GM12878 (cell line): ENCODE results near the gene SCAMP5. TPM values are rescaled to one million over a fixed set of nuclear protein-coding genes. Genes with fewer than 3 reads are reported as not detected.

Experiments
- BACH1 ChIP-seq: fragments of 450-650 bp; IDR thresholded peaks from 2 replicates; pipeline ENCODE4 v1.6.1; 2017; ENCODE audit warnings: mild to moderate bottlenecking, borderline replicate concordance
- CHD2 ChIP-seq: IDR thresholded peaks from 2 replicates; pipeline ENCODE4 v1.6.1; 2011; ENCODE audit warnings: low read depth, low read length, improper control_type of control experiment, borderline replicate concordance
- CREB1 ChIP-seq: IDR thresholded peaks from 2 replicates; pipeline ENCODE4 v1.6.1; 2012; ENCODE audit warnings: low read depth, mild to moderate bottlenecking, inconsistent platforms
- EED ChIP-seq: sonication (generic); IDR thresholded peaks from 2 replicates; pipeline ENCODE4 v1.6.1; 2016; ENCODE audit warnings: antibody characterized with exemption, low read depth
- ESRRA ChIP-seq: IDR thresholded peaks from 2 replicates; pipeline ENCODE4 v1.6.1; 2012; ENCODE audit warnings: mild to moderate bottlenecking, low read length, improper control_type of control experiment
- KLF5 ChIP-seq: fragments of 450-650 bp; IDR thresholded peaks from 2 replicates; pipeline ENCODE4 v1.6.1; 2014; ENCODE audit warnings: mild to moderate bottlenecking; ENCODE audit not compliant: partially characterized antibody
- MTA2 ChIP-seq: fragments of 450-650 bp; IDR thresholded peaks from 2 replicates; pipeline ENCODE4 v1.6.1; 2016; ENCODE audit warnings: low read depth, mild to moderate bottlenecking, moderate library complexity
- NFYB ChIP-seq: IDR thresholded peaks from 2 replicates; pipeline ENCODE4 v1.6.1; 2011; ENCODE audit warnings: low read depth, mild to moderate bottlenecking, low read length, improper control_type of control experiment, moderate library complexity; ENCODE audit not compliant: insufficient read depth
- PAX5 ChIP-seq: IDR thresholded peaks from 2 replicates; pipeline ENCODE4 v1.6.1; 2011; ENCODE audit warnings: low read depth, low read length, borderline replicate concordance
- ZSCAN29 ChIP-seq: fragments of 450-650 bp; IDR thresholded peaks from 2 replicates; pipeline ENCODE4 v1.6.1; 2017; ENCODE audit warnings: mild to moderate bottlenecking, moderate library complexity
- polyA plus RNA-seq, 11 experiments: library from polyadenylated mRNA; depleted of rRNA in 4 of 11; unstranded in 6 of 11; stranded (reverse) in 5 of 11; fragments of >200 nt; fragmentation: Nextera tagmentation in 4 of 11; fragmentation: Illumina TruSeq in 1 of 11; extraction: Ambion mirVana in 4 of 11; extraction: Trizol in 1 of 11; gene quantifications; 1 replicate in 1 of 11; 2 replicates in 10 of 11; pipeline versions ENCODE4 v1.2.1 to v1.2.3, GENCODE V29; 2011 to 2016; ENCODE audit warnings: inconsistent platforms in 2 of 11, missing spikeins in 2 of 11, low read depth in 1 of 11
- total RNA-seq, 4 experiments: library from RNA; depleted of rRNA in 3 of 4; stranded (reverse); fragments of >200 nt in 3 of 4; fragmentation: Illumina TruSeq in 1 of 4; extraction: Trizol in 1 of 4; gene quantifications; 2 replicates each; pipeline versions ENCODE4 v1.2.1 to v1.2.3, GENCODE V29; 2013 to 2021
- TF ChIP-seq, protein P1 (sequence below): fragments of 450-650 bp; formaldehyde crosslinking; IDR thresholded peaks from 2 replicates; pipeline ENCODE4 v1.4.0; 2020; ENCODE audit warnings: mild to moderate bottlenecking, moderate library complexity
- TF ChIP-seq, protein P2 (sequence below): fragments of 450-650 bp; IDR thresholded peaks from 2 replicates; pipeline ENCODE4 v1.6.1; 2018; ENCODE audit warnings: mild to moderate bottlenecking, low read depth, moderate library complexity; ENCODE audit not compliant: partially characterized antibody
- TF ChIP-seq, protein P3 (sequence below): fragments of 450-650 bp; IDR thresholded peaks from 2 replicates; pipeline ENCODE4 v1.6.1; 2017; ENCODE audit warnings: mild to moderate bottlenecking, moderate library complexity
- TF ChIP-seq, protein P4 (sequence below): fragments of 450-650 bp; conservative IDR thresholded peaks from 2 replicates; pipeline ENCODE4 v1.6.1; 2017; ENCODE audit warnings: mild to moderate bottlenecking, moderate library complexity

The SCAMP5 gene
- total and polyA plus RNA-seq, 10 of the 15 experiments (the other 5 are each of a cell fraction or from before 2014, with no cell fraction given) = 1.6 to 41.6 (median 16.9) TPM

DNA sequence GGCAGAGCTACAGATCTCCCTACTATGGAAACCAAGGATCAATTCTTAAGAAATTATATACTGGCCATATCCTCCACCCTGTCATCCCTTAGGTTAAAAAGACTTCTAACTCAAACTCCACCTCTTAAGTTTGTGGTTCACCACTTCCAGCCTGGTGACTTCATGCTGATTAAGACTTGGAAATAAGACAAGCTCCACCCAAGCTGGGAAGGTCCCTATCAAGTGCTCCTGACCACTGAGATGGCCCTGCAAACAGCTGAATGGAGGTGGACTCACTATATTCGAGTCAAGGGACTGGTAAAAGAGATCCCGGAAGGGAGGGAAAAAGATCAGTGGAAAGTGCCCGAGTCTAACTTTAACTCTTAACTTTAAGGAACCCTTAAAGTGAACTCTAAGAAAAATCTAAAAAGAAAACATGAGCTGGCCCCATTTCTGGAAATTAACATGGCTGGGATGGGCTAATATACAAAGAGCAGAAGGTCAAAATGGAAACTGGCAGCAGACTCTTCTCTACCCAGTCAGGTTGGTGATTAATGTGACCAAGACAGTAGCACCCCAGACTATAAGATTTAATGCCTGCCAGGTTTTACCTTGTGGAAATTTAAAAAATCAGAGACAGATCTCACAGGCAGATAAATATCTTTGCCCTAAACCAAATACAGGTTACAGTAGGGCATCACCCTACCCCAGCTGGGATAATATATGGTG, 71.9 kb downstream of the SCAMP5 start (continued):
- TF ChIP-seq, protein P1, sequence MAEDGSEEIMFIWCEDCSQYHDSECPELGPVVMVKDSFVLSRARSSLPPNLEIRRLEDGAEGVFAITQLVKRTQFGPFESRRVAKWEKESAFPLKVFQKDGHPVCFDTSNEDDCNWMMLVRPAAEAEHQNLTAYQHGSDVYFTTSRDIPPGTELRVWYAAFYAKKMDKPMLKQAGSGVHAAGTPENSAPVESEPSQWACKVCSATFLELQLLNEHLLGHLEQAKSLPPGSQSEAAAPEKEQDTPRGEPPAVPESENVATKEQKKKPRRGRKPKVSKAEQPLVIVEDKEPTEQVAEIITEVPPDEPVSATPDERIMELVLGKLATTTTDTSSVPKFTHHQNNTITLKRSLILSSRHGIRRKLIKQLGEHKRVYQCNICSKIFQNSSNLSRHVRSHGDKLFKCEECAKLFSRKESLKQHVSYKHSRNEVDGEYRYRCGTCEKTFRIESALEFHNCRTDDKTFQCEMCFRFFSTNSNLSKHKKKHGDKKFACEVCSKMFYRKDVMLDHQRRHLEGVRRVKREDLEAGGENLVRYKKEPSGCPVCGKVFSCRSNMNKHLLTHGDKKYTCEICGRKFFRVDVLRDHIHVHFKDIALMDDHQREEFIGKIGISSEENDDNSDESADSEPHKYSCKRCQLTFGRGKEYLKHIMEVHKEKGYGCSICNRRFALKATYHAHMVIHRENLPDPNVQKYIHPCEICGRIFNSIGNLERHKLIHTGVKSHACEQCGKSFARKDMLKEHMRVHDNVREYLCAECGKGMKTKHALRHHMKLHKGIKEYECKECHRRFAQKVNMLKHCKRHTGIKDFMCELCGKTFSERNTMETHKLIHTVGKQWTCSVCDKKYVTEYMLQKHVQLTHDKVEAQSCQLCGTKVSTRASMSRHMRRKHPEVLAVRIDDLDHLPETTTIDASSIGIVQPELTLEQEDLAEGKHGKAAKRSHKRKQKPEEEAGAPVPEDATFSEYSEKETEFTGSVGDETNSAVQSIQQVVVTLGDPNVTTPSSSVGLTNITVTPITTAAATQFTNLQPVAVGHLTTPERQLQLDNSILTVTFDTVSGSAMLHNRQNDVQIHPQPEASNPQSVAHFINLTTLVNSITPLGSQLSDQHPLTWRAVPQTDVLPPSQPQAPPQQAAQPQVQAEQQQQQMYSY (CRISPR knock-in tag) = no peak
- TF ChIP-seq CHD2 (no peak), PAX5 (peak; percentile 40; the same call in 1 of the 2 replicates), ZSCAN29 (no peak), EED (peak; percentile 88), KLF5 (no peak), NFYB (no peak), CREB1 (peak; percentile 43; the same call in 1 of the 2 replicates), ESRRA (no peak), MTA2 (peak; percentile 73; the same call in 1 of the 2 replicates), BACH1 (no peak)
- TF ChIP-seq, protein P2, sequence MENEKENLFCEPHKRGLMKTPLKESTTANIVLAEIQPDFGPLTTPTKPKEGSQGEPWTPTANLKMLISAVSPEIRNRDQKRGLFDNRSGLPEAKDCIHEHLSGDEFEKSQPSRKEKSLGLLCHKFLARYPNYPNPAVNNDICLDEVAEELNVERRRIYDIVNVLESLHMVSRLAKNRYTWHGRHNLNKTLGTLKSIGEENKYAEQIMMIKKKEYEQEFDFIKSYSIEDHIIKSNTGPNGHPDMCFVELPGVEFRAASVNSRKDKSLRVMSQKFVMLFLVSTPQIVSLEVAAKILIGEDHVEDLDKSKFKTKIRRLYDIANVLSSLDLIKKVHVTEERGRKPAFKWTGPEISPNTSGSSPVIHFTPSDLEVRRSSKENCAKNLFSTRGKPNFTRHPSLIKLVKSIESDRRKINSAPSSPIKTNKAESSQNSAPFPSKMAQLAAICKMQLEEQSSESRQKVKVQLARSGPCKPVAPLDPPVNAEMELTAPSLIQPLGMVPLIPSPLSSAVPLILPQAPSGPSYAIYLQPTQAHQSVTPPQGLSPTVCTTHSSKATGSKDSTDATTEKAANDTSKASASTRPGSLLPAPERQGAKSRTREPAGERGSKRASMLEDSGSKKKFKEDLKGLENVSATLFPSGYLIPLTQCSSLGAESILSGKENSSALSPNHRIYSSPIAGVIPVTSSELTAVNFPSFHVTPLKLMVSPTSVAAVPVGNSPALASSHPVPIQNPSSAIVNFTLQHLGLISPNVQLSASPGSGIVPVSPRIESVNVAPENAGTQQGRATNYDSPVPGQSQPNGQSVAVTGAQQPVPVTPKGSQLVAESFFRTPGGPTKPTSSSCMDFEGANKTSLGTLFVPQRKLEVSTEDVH = no peak
- TF ChIP-seq, protein P3, sequence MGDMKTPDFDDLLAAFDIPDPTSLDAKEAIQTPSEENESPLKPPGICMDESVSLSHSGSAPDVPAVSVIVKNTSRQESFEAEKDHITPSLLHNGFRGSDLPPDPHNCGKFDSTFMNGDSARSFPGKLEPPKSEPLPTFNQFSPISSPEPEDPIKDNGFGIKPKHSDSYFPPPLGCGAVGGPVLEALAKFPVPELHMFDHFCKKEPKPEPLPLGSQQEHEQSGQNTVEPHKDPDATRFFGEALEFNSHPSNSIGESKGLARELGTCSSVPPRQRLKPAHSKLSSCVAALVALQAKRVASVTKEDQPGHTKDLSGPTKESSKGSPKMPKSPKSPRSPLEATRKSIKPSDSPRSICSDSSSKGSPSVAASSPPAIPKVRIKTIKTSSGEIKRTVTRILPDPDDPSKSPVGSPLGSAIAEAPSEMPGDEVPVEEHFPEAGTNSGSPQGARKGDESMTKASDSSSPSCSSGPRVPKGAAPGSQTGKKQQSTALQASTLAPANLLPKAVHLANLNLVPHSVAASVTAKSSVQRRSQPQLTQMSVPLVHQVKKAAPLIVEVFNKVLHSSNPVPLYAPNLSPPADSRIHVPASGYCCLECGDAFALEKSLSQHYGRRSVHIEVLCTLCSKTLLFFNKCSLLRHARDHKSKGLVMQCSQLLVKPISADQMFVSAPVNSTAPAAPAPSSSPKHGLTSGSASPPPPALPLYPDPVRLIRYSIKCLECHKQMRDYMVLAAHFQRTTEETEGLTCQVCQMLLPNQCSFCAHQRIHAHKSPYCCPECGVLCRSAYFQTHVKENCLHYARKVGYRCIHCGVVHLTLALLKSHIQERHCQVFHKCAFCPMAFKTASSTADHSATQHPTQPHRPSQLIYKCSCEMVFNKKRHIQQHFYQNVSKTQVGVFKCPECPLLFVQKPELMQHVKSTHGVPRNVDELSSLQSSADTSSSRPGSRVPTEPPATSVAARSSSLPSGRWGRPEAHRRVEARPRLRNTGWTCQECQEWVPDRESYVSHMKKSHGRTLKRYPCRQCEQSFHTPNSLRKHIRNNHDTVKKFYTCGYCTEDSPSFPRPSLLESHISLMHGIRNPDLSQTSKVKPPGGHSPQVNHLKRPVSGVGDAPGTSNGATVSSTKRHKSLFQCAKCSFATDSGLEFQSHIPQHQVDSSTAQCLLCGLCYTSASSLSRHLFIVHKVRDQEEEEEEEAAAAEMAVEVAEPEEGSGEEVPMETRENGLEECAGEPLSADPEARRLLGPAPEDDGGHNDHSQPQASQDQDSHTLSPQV = no peak
- TF ChIP-seq, protein P4, sequence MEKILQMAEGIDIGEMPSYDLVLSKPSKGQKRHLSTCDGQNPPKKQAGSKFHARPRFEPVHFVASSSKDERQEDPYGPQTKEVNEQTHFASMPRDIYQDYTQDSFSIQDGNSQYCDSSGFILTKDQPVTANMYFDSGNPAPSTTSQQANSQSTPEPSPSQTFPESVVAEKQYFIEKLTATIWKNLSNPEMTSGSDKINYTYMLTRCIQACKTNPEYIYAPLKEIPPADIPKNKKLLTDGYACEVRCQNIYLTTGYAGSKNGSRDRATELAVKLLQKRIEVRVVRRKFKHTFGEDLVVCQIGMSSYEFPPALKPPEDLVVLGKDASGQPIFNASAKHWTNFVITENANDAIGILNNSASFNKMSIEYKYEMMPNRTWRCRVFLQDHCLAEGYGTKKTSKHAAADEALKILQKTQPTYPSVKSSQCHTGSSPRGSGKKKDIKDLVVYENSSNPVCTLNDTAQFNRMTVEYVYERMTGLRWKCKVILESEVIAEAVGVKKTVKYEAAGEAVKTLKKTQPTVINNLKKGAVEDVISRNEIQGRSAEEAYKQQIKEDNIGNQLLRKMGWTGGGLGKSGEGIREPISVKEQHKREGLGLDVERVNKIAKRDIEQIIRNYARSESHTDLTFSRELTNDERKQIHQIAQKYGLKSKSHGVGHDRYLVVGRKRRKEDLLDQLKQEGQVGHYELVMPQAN = no peak
